HepG2 (cell line): ENCODE data around the gene EGFR. TPM values are rescaled to one million over a fixed set of nuclear protein-coding genes. Genes with fewer than 3 reads are reported as not detected.

Experiments used
- AKNA ChIP-seq: sonication (generic); formaldehyde crosslinking; IDR thresholded peaks from 2 replicates; pipeline ENCODE4 v1.4.0; 2020; ENCODE audit warnings: missing genetic modification reagents, borderline replicate concordance
- ARNTL ChIP-seq: sonication (generic); formaldehyde crosslinking; IDR thresholded peaks from 2 replicates; pipeline ENCODE4 v1.4.0; 2020; ENCODE audit warnings: mild to moderate bottlenecking, missing genetic modification reagents
- CERS6 ChIP-seq: sonication (generic); formaldehyde crosslinking; IDR thresholded peaks from 2 replicates; pipeline ENCODE4 v1.5.0; 2020; ENCODE audit warnings: missing genetic modification reagents
- ELF1 ChIP-seq: sonication (generic); formaldehyde crosslinking; IDR thresholded peaks from 2 replicates; pipeline ENCODE4 v1.4.0; 2020; ENCODE audit warnings: missing genetic modification reagents
- ELF3 ChIP-seq: IDR thresholded peaks from 2 replicates; pipeline ENCODE4 v1.6.1; 2016; ENCODE audit warnings: missing genetic modification reagents, missing compliant biosample characterization
- GFI1 ChIP-seq: sonication (generic); formaldehyde crosslinking; IDR thresholded peaks from 2 replicates; pipeline ENCODE4 v1.5.0; 2020; ENCODE audit warnings: missing genetic modification reagents, mild to moderate bottlenecking, borderline replicate concordance
- LBX2 ChIP-seq: sonication (generic); formaldehyde crosslinking; IDR thresholded peaks from 2 replicates; pipeline ENCODE4 v1.5.0; 2020; ENCODE audit warnings: missing genetic modification reagents, mild to moderate bottlenecking, borderline replicate concordance
- MYC ChIP-seq: sonication (generic); formaldehyde crosslinking; IDR thresholded peaks from 2 replicates; pipeline ENCODE4 v1.9.0; 2021; ENCODE audit warnings: missing genetic modification reagents, borderline replicate concordance
- POLR2A ChIP-seq, 2 experiments: IDR thresholded peaks; 2 replicates each; pipeline ENCODE4 v1.6.1; 2011; ENCODE audit warnings: low read depth in 2 of 2, low read length in 2 of 2, mild to moderate bottlenecking in 1 of 2, moderate library complexity in 1 of 2; ENCODE audit not compliant: insufficient read depth in 1 of 2
- REL ChIP-seq: sonication (generic); formaldehyde crosslinking; conservative IDR thresholded peaks from 2 replicates; pipeline ENCODE4 v1.8.0; 2022; ENCODE audit warnings: mild to moderate bottlenecking, missing genetic modification reagents, moderate library complexity
- SCMH1 ChIP-seq: sonication (generic); formaldehyde crosslinking; IDR thresholded peaks from 2 replicates; pipeline ENCODE4 v1.9.0; 2021; ENCODE audit warnings: missing genetic modification reagents, mild to moderate bottlenecking, borderline replicate concordance
- SIN3A ChIP-seq: IDR thresholded peaks from 2 replicates; pipeline ENCODE4 v1.6.1; 2011; ENCODE audit warnings: low read depth, mild to moderate bottlenecking, control low read depth, low read length, borderline replicate concordance
- U2AF2 ChIP-seq: fragments of 200-400 bp; formaldehyde crosslinking; IDR thresholded peaks from 2 replicates; pipeline ENCODE4 v1.6.1; 2017; ENCODE audit warnings: low read depth, mild to moderate bottlenecking, low read length
- ZNF180 ChIP-seq: sonication (generic); formaldehyde crosslinking; IDR thresholded peaks from 2 replicates; pipeline ENCODE4 v1.4.0; 2020; ENCODE audit warnings: low read depth, missing genetic modification reagents, borderline replicate concordance
- ZNF256 ChIP-seq: sonication (generic); formaldehyde crosslinking; conservative IDR thresholded peaks from 2 replicates; pipeline ENCODE4 v1.4.0; 2020; ENCODE audit warnings: missing genetic modification reagents
- ZNF33B ChIP-seq: sonication (generic); formaldehyde crosslinking; IDR thresholded peaks from 2 replicates; pipeline ENCODE4 v1.5.1; 2020; ENCODE audit warnings: mild to moderate bottlenecking, missing genetic modification reagents
- ZNF550 ChIP-seq: sonication (generic); formaldehyde crosslinking; IDR thresholded peaks from 2 replicates; pipeline ENCODE4 v1.4.0; 2020; ENCODE audit warnings: mild to moderate bottlenecking, missing genetic modification reagents, borderline replicate concordance
- ZNF572 ChIP-seq: sonication (generic); formaldehyde crosslinking; IDR thresholded peaks from 2 replicates; pipeline ENCODE4 v1.5.1; 2020; ENCODE audit warnings: mild to moderate bottlenecking, missing genetic modification reagents
- ZNF619 ChIP-seq: sonication (generic); formaldehyde crosslinking; IDR thresholded peaks from 2 replicates; pipeline ENCODE4 v1.4.0; 2020; ENCODE audit warnings: mild to moderate bottlenecking, missing genetic modification reagents
- ZNF691 ChIP-seq: sonication (generic); formaldehyde crosslinking; IDR thresholded peaks from 2 replicates; pipeline ENCODE4 v1.4.0; 2020; ENCODE audit warnings: missing genetic modification reagents, low read depth, mild to moderate bottlenecking, borderline replicate concordance
- ZNF713 ChIP-seq: sonication (generic); formaldehyde crosslinking; IDR thresholded peaks from 2 replicates; pipeline ENCODE4 v1.4.0; 2020; ENCODE audit warnings: mild to moderate bottlenecking, missing genetic modification reagents
- ZSCAN20 ChIP-seq: sonication (generic); formaldehyde crosslinking; IDR thresholded peaks from 2 replicates; pipeline ENCODE4 v1.4.0; 2020; ENCODE audit warnings: missing genetic modification reagents, mild to moderate bottlenecking, borderline replicate concordance
- polyA plus RNA-seq, 8 experiments: library from polyadenylated mRNA; depleted of rRNA in 3 of 8; stranded (reverse) in 7 of 8; unstranded in 1 of 8; fragments of >200 nt; fragmentation: Illumina TruSeq in 4 of 8; extraction: Trizol in 4 of 8; gene quantifications; 2 replicates each; pipeline versions ENCODE4 v1.2.1 to v1.2.3, GENCODE V29; 2011 to 2016; ENCODE audit warnings: low read depth in 4 of 8, missing spikeins in 1 of 8, mixed read lengths in 1 of 8; ENCODE audit not compliant: insufficient read depth in 1 of 8
- total RNA-seq, 5 experiments: library from RNA; depleted of rRNA; stranded (reverse); fragments of >200 nt; fragmentation: Illumina TruSeq; extraction: Trizol; gene quantifications; 2 replicates each; pipeline ENCODE4 v1.2.3, GENCODE V29; 2016; ENCODE audit warnings: low read depth in 1 of 5
- TF ChIP-seq, protein P1 (sequence below): sonication (generic); formaldehyde crosslinking; IDR thresholded peaks from 2 replicates; pipeline ENCODE4 v1.8.1; 2023; ENCODE audit warnings: mild to moderate bottlenecking, missing genetic modification reagents

EGFR gene
- total and polyA plus RNA-seq, 2 of the 13 experiments (the other 11 are each of a cell fraction or from before 2014, with no cell fraction given): 7.0 to 10.0 TPM

DNA sequence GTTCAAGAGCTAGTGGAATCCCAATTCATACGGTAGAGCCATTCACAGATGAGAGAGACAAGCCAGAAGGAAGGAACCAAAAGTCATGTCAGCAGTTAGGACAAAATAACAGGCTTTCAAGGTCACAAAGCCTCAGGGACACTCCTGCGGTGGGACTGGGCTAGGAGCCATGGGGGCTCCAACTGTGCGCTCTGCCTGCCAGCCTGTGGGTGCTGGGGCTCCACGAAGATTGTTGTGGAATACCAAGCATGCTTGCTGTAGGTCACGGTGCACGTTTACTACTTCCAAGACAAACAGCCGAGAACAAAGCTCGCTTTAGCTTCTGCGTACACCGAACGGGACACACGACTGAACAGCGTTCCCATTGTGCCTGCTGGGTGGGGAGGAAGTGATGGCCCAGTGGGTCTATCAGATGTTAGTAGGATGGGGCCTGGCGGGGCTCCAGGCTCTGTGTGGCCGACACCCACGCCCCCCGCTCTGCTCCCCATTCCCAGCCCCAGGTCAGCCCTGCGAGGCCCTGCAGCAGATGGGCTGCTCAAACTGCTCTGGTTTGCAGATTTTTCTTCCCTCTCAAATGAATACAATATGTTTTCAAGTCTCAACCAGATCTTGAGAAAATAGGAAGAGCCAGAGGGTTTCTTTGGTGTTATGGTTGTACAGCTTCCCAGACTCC is 158.9 kb downstream of the EGFR start (continued):
- TF ChIP-seq LBX2 (CRISPR knock-in tag) (no peak), ZNF691 (CRISPR knock-in tag) (peak; percentile 89; the same call in 1 of the 2 replicates), REL (CRISPR knock-in tag) (no peak; the same call in 1 of the 2 replicates), ELF3 (peak; percentile 91), ELF1 (CRISPR knock-in tag) (peak; percentile 53; the same call in 1 of the 2 replicates), ZNF713 (CRISPR knock-in tag) (no peak), SCMH1 (no peak), ZNF572 (no peak), ZNF619 (0 out of 2 replicates have a peak, but pooled peaks have one; percentile 31), POLR2A (IDR thresholded peaks at IDR 0.05; ENCODE audit: insufficient read depth in 1 of 2, low read depth in 2 of 2, low read length in 2 of 2) (peak in 1 of 2 experiments; percentile 64; a peak in 2 of 4 replicates), ZNF33B (CRISPR knock-in tag) (no peak), ZNF550 (no peak), U2AF2 (no peak), ZNF180 (CRISPR knock-in tag) (no peak), CERS6 (CRISPR knock-in tag) (no peak), ARNTL (CRISPR knock-in tag) (peak; percentile 85), AKNA (no peak), MYC (CRISPR knock-in tag) (peak; percentile 70; the same call in 1 of the 2 replicates), ZNF256 (CRISPR knock-in tag) (no peak), SIN3A (no peak), ZSCAN20 (no peak), GFI1 (CRISPR knock-in tag) (peak; percentile 74; the same call in 1 of the 2 replicates)
- TF ChIP-seq, protein P1, sequence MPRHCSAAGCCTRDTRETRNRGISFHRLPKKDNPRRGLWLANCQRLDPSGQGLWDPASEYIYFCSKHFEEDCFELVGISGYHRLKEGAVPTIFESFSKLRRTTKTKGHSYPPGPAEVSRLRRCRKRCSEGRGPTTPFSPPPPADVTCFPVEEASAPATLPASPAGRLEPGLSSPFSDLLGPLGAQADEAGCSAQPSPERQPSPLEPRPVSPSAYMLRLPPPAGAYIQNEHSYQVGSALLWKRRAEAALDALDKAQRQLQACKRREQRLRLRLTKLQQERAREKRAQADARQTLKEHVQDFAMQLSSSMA (CRISPR knock-in tag): no peak
